Adrenal gland (tissue), 12 donors: ENCODE measurements around the gene CYP2S1. TPM values are rescaled to one million over a fixed set of nuclear protein-coding genes. Genes with fewer than 3 reads are reported as not detected.

ENCODE experiments used
- DNase-seq, 7 donors: peaks; one replicate each; pipeline ENCODE4 v3.0.0-alpha.2; 2019 to 2020
- H3K27ac ChIP-seq, 5 donors: fragments of 200-600 bp; sonication (generic) in 4 of 5; 1 replicate in 3 of 5; 2 replicates in 2 of 5; pipeline versions ENCODE4 v1.5.1 to v1.8.0; 2016 to 2020; ENCODE audit warnings: mild to moderate bottlenecking in 1 of 5
- H3K27me3 ChIP-seq: fragments of 200-600 bp; 2 replicates; pipeline ENCODE4 v1.8.0; 2021
- H3K36me3 ChIP-seq, 2 donors: fragments of 200-600 bp; replicated peaks in 1 of 2; 1 replicate in 1 of 2; 2 replicates in 1 of 2; pipeline versions ENCODE4 v1.5.1 to v1.8.0; 2018 to 2022
- H3K4me1 ChIP-seq, 2 donors: fragments of 200-600 bp; replicated peaks in 1 of 2; 1 replicate in 1 of 2; 2 replicates in 1 of 2; pipeline versions ENCODE4 v1.5.1 to v1.8.0; 2018 to 2021
- H3K4me3 ChIP-seq, 4 donors: fragments of 200-600 bp; sonication (generic) in 3 of 4; one replicate each; pipeline ENCODE4 v1.5.1; 2016 to 2018
- H3K9me3 ChIP-seq, 3 donors: fragments of 200-600 bp; sonication (generic) in 1 of 3; replicated peaks in 1 of 3; 1 replicate in 2 of 3; 2 replicates in 1 of 3; pipeline versions ENCODE4 v1.5.1 to v1.8.0; 2016 to 2021
- CTCF ChIP-seq, 6 experiments: fragments of 450-650 bp in 4 of 6; fragments of 200-600 bp in 2 of 6; sonication (generic) in 1 of 6; IDR thresholded peaks; 1 replicate in 5 of 6; 2 replicates in 1 of 6; pipeline versions ENCODE4 v1.5.1 to v1.8.0; 2016 to 2021; ENCODE audit warnings: antibody characterized with exemption in 6 of 6, mild to moderate bottlenecking in 2 of 6, moderate library complexity in 1 of 6
- POLR2A ChIP-seq, 2 donors: fragments of 450-650 bp; IDR thresholded peaks; one replicate each; pipeline ENCODE4 v1.6.1; 2017; ENCODE audit warnings: antibody characterized with exemption in 2 of 2, mild to moderate bottlenecking in 2 of 2, moderate library complexity in 1 of 2
- WGBS, 4 donors: extraction: QIAGEN DNeasy Blood & Tissue Kit in 2 of 4; methylation state at CpG; one replicate each; pipeline versions ENCODE4 v1.1.5 to v1.1.7; 2013 to 2017; 5-methylcytosine and 5-hydroxymethylcytosine counted together
- intact Hi-C, 2 donors: fragments of 100-400 bp; cut with DNase I; formaldehyde crosslinking; loops; one replicate each; pipeline versions ENCODE4 v1.14.1 to v1.15.0; 2022 to 2023
- polyA plus RNA-seq, 3 donors: library from polyadenylated mRNA; stranded (reverse); fragments of 200-250 nt in 2 of 3; fragments of 350-450 nt in 1 of 3; fragmentation: Illumina TruSeq in 1 of 3; extraction: RNeasy Lipid Tissue Mini Kit (QIAGEN cat#74804) in 1 of 3; gene quantifications; one replicate each; pipeline ENCODE4 v1.2.3, GENCODE V29; 2013 to 2014
- total RNA-seq, 9 donors: library from RNA; depleted of rRNA in 4 of 9; stranded (reverse); fragments of >200 nt in 4 of 9; fragments of 120-200 nt in 1 of 9; fragmentation: NEBNext Ultra II Directional in 1 of 9; extraction: Animal tissue kit (Norgen Biotek cat#: 25700) in 1 of 9; gene quantifications; one replicate each; pipeline versions ENCODE4 v1.1.0 to v1.2.4, GENCODE V29; 2013 to 2023
- donor health status: healthy with polysubstance abuse.
- donor health status: Bipolar disorder and iron deficiency.
- donor health status: DM: yes; HTN: yes; CAD: no.
- donor health status: DM: no; HTN: no; CAD: no.
- donor health status: DM: no; HTN: no; CAD: no.
- donor health status: DM: yes; HTN: yes; CAD: no.

CYP2S1 gene
- total and polyA plus RNA-seq, 12 donors: 0.06 to 4.7 (median 1.7) TPM

- H3K4me3 ChIP-seq: peak overlapping the region in 1 of 4 donors; percentile 76
- DNase-seq: no peak
- WGBS, 4 donors: 63 to 75% (median 66%) methylated on average over 5 to 7 of the region's 7 CpGs
- peak overlapping the region; percentile 53 to 93 (median 92) for H3K27ac ChIP-seq
- intact Hi-C loops: no loop called here
- H3K27me3 ChIP-seq: no peaks in the 10 kb centered on the region
- H3K9me3 ChIP-seq: no peaks in the 10 kb centered on the region
- peaks cover 8 to 17% of the 10 kb centered on the region in 2 donors for H3K4me1 ChIP-seq
- TF ChIP-seq POLR2A (IDR thresholded peaks at IDR 0.05): no peak
- no peak for TF ChIP-seq CTCF (IDR thresholded peaks at IDR 0.05)
- H3K36me3 ChIP-seq: no peaks in the 10 kb centered on the region
These were observed 25.2 kb downstream of the CYP2S1 start for GRCh38 chr19:41218249-41218614.

- peaks cover 13 to 23% of the 10 kb centered on the region in 2 donors for H3K4me1 ChIP-seq
- H3K27me3 ChIP-seq: no peaks in the 10 kb centered on the region
- intact Hi-C loops: no loop called here
- peak; percentile 53 to 83 for TF ChIP-seq POLR2A (IDR thresholded peaks at IDR 0.05)
- no peak for TF ChIP-seq CTCF (IDR thresholded peaks at IDR 0.05)
- H3K36me3 ChIP-seq: no peaks in the 10 kb centered on the region
- H3K27ac ChIP-seq: peak within 1 kb of the TSS; percentile 53 to 93 (median 92)
- no peaks in the 10 kb centered on the region for H3K9me3 ChIP-seq
- peak within 1 kb of the TSS; percentile 22 to 84 (median 58) for H3K4me3 ChIP-seq
- peak; percentile 85 to 93 (median 92) for DNase-seq
- WGBS, 4 donors: 1 to 4% (median 3%) methylated on average over 18 to 32 of the region's 32 CpGs
These were observed 25.8 kb downstream of the CYP2S1 start, which contains the start of gene AXL for GRCh38 chr19:41218615-41219507. TSS of gene AXL (plus strand) at chr19:41219223. CDS start at chr19:41219393, 170 bp downstream.

GRCh38 chr19:41219924-41220567 is 27.0 kb downstream of the CYP2S1 start:
- Histone ChIP-seq H3K4me3 (peak overlapping the region in 2 of 4 donors; percentile 40 to 76), H3K36me3 (no peaks in the 10 kb centered on the region), H3K27me3 (no peaks in the 10 kb centered on the region), H3K4me1 (peaks cover 13 to 30% of the 10 kb centered on the region in 2 donors), H3K9me3 (no peaks in the 10 kb centered on the region), H3K27ac (peak overlapping the region in 4 of 5 donors; percentile 53 to 93 (median 92))
- no peak for TF ChIP-seq CTCF (IDR thresholded peaks at IDR 0.05)
- TF ChIP-seq POLR2A (IDR thresholded peaks at IDR 0.05): peak in 1 of 2 donors; percentile 43
- intact Hi-C loops: no loop called here
- DNase-seq: peak in 5 of 7 donors; percentile 28 to 56 (median 43)
- 9 to 30% (median 24%) methylated on average over 9 to 16 of the region's 16 CpGs for WGBS, 4 donors

GRCh38 chr19:41220811-41221210 is 27.8 kb downstream of the CYP2S1 start:
- Histone ChIP-seq H3K27me3 (no peaks in the 10 kb centered on the region), H3K36me3 (no peaks in the 10 kb centered on the region), H3K27ac (peak overlapping the region in 4 of 5 donors; percentile 53 to 93 (median 92)), H3K9me3 (no peaks in the 10 kb centered on the region), H3K4me3 (peak overlapping the region in 1 of 4 donors; percentile 76), H3K4me1 (peaks cover 14 to 37% of the 10 kb centered on the region in 2 donors)
- DNase-seq: no peak
- intact Hi-C loops: no loop called here
- TF ChIP-seq POLR2A (IDR thresholded peaks at IDR 0.05) (no peak), CTCF (IDR thresholded peaks at IDR 0.05) (no peak)
- WGBS, 4 donors: 47 to 74% (median 62%) methylated on average over 7 to 9 of the region's 9 CpGs
